ENCODE measurements around the gene ANTXRL. TPM values are rescaled to one million over a fixed set of nuclear protein-coding genes. Genes with fewer than 3 reads are reported as not detected.
"Not testable (repeated sequence)": the region's sequence is repeated elsewhere in the genome, so short reads cannot be mapped to it uniquely, and the experiment has no call there.

ANTXRL gene
- total RNA-seq, 1 donor from 2014 or later, result not detected

GRCh38 chr10:46257099-46257498, 29.7 kb upstream of the ANTXRL start:
- intact Hi-C loops (cut with micrococcal nuclease), result no loop called here
- H3K36me3 Mint-ChIP-seq (ENCODE audit: low read depth), result no peaks in the 10 kb centered on the region
- H3K27ac Mint-ChIP-seq, result no peak overlapping the region
- ChIA-PET CTCF (no interaction called here), POLR2A (no interaction called here)
- DNase-seq (no peak), ATAC-seq (ENCODE audit: low read depth) (no peak)
- no peak for TF ChIP-seq CTCF (IDR thresholded peaks at IDR 0.05)
- H3K4me3 Mint-ChIP-seq, result no peak overlapping the region
- H3K9me3 Mint-ChIP-seq, result no peaks in the 10 kb centered on the region
- peaks cover 2% of the 10 kb centered on the region for H3K4me1 Mint-ChIP-seq
- peaks cover 2% of the 10 kb centered on the region for H3K27me3 Mint-ChIP-seq

- H3K4me3 Mint-ChIP-seq; intact Hi-C loops (cut with micrococcal nuclease); H3K9me3 Mint-ChIP-seq; CTCF ChIA-PET; H3K36me3 Mint-ChIP-seq (ENCODE audit: low read depth); H3K4me1 Mint-ChIP-seq; H3K27me3 Mint-ChIP-seq; ATAC-seq (ENCODE audit: low read depth); H3K27ac Mint-ChIP-seq; POLR2A ChIA-PET; DNase-seq: not testable (repeated sequence)
These were observed 23.8 kb upstream of the ANTXRL start for GRCh38 chr10:46262906-46263560.

GRCh38 chr10:46263831-46264268, 22.9 kb upstream of the ANTXRL start:
- TF ChIP-seq CTCF (IDR thresholded peaks at IDR 0.05), result no peak
- intact Hi-C loops (cut with micrococcal nuclease), result no loop called here
- H3K27me3 Mint-ChIP-seq, result no peaks in the 10 kb centered on the region
- ChIA-PET POLR2A (no interaction called here), CTCF (no interaction called here)
- H3K27ac Mint-ChIP-seq, result no peak overlapping the region
- H3K4me1 Mint-ChIP-seq, result peaks cover 4% of the 10 kb centered on the region
- no peaks in the 10 kb centered on the region for H3K36me3 Mint-ChIP-seq (ENCODE audit: low read depth)
- ATAC-seq (ENCODE audit: low read depth) (no peak), DNase-seq (no peak)
- H3K9me3 Mint-ChIP-seq, result no peaks in the 10 kb centered on the region
- no peak overlapping the region for H3K4me3 Mint-ChIP-seq

GRCh38 chr10:46264336-46264735, 22.5 kb upstream of the ANTXRL start:
- DNase-seq, result no peak
- ChIA-PET CTCF (no interaction called here), POLR2A (no interaction called here)
- intact Hi-C loops (cut with micrococcal nuclease), result no loop called here
- no peak for TF ChIP-seq CTCF (IDR thresholded peaks at IDR 0.05)
- ATAC-seq (ENCODE audit: low read depth), result no peak
- peaks cover 5% of the 10 kb centered on the region for H3K4me1 Mint-ChIP-seq
- H3K4me3 Mint-ChIP-seq, result no peak overlapping the region
- H3K9me3 Mint-ChIP-seq, result no peaks in the 10 kb centered on the region
- H3K36me3 Mint-ChIP-seq (ENCODE audit: low read depth), result no peaks in the 10 kb centered on the region
- H3K27me3 Mint-ChIP-seq, result no peaks in the 10 kb centered on the region
- no peak overlapping the region for H3K27ac Mint-ChIP-seq

GRCh38 chr10:46264737-46265368, 21.9 kb upstream of the ANTXRL start:
- no peak for TF ChIP-seq CTCF (IDR thresholded peaks at IDR 0.05)
- POLR2A ChIA-PET, result no interaction called here
- DNase-seq (no peak), ATAC-seq (ENCODE audit: low read depth) (no peak)
- no peaks in the 10 kb centered on the region for H3K36me3 Mint-ChIP-seq (ENCODE audit: low read depth)
- H3K27me3 Mint-ChIP-seq, result no peaks in the 10 kb centered on the region
- no peak overlapping the region for H3K4me3 Mint-ChIP-seq
- CTCF ChIA-PET, result no interaction called here
- intact Hi-C loops (cut with micrococcal nuclease), result no loop called here
- H3K4me1 Mint-ChIP-seq, result peaks cover 10% of the 10 kb centered on the region
- no peak overlapping the region for H3K27ac Mint-ChIP-seq
- H3K9me3 Mint-ChIP-seq, result no peaks in the 10 kb centered on the region

GRCh38 chr10:46265566-46266305, 21.1 kb upstream of the ANTXRL start:
- ATAC-seq (ENCODE audit: low read depth); H3K36me3 Mint-ChIP-seq (ENCODE audit: low read depth); H3K27ac Mint-ChIP-seq; H3K4me3 Mint-ChIP-seq; intact Hi-C loops (cut with micrococcal nuclease); CTCF ChIA-PET; POLR2A ChIA-PET; H3K27me3 Mint-ChIP-seq; H3K4me1 Mint-ChIP-seq; H3K9me3 Mint-ChIP-seq: not testable (repeated sequence)
- peak; percentile 13 for DNase-seq
